G401 (cell line): Measurements from ENCODE around the gene PARP4. TPM values are rescaled to one million over a fixed set of nuclear protein-coding genes. Genes with fewer than 3 reads are reported as not detected.
"Not testable (repeated sequence)": the region's sequence is repeated elsewhere in the genome, so short reads cannot be mapped to it uniquely, and the experiment has no call there.

Source experiments
- DNase-seq: peaks from one replicate; pipeline ENCODE4 v3.0.0-alpha.2; 2015; ENCODE audit warnings: low spot score
- in situ Hi-C: cut with HindIII; loops from 2 replicates; pipeline ENCODE4 v1.10.0; 2016; ENCODE audit warnings: low sequenced_read_pairs, mixed read lengths
- total RNA-seq: library from RNA; depleted of rRNA; stranded (reverse); fragments of >200 nt; shearing (Covaris generic); gene quantifications from 2 replicates; pipeline ENCODE4 v1.2.3, GENCODE V29; 2014; rRNA removed

The PARP4 gene
- total RNA-seq, 1 experiment from 2014 or later: 19.2 TPM

DNA sequence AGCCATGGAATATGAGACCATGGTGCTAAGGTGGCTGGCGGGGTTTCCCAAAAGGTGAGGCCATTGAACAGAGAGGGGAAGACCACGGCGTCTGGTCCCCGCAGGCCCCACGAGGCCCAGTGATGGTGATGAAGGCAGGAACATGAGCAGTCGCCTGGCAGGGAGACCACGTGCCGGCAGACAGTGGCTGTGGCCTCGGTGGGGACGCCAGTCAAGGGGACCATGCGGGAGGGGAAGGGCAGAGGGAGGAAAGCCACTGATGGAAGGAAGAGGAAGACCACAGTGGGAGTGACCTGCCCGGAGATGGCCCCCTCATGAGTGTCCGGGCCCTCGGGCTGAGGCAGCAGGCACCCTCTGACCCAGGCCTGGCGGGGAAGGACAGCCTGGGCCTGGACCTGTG lies 127.6 kb downstream of the PARP4 start:
- DNase-seq, in situ Hi-C loops: not testable (repeated sequence)

DNA sequence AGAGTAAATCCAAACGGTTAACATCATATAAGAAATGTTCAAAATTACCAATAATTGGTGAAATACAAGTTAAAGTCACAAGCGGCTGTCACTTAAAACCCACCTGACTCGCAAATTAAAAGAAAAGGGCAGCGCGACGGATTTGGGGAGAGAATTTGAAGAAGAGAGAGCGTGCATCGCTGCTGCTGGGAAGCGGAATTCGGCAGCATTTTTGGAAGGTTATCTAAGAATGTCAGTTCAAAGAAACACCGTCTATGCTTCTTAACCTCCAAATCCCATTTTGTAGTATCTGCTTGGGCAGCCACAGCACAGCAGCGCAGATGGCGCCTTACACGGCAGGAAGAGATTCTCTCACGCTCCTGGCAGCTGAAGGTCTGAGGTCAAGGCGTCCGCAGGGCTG lies 128.5 kb downstream of the PARP4 start:
- in situ Hi-C loops: not testable (repeated sequence)

DNA sequence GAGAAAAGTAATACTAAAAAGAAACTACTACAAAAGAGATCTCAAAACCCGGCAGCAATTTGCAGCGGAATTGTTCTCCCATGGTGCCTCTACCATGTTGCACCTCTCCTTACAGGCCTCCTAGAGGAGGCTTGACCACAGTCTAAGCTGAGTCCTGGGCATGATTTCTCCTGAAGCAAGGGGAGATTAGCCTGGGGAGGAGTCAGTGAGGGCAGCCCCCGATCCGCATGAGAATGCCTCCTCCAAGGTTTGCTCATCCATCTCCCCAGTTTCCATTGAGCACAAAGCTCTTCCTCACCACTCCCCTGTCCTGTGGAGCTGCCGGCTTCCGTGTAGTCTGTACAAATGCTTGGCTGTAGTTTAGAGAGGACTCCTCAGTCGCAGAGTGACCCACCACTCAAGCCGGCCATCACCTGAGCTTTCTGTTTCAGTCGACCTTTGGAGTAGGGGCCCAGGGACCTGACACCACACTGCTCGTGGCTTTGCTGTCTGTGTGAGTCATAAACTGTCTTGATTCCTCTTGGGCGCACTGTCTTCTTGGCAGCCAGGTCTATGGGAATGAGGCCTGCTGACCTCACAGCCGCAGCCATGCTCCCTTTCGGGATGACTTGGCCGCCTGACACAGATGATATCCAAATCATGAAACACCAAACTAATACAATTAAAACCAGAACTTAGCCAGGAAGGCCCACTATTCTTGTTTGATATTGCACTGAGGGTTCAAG lies 130.9 kb downstream of the PARP4 start:
- in situ Hi-C loops: no loop called here

More for the DNA sequence above, 128.5 kb downstream of the PARP4 start:
- DNase-seq: not testable (repeated sequence)

DNA sequence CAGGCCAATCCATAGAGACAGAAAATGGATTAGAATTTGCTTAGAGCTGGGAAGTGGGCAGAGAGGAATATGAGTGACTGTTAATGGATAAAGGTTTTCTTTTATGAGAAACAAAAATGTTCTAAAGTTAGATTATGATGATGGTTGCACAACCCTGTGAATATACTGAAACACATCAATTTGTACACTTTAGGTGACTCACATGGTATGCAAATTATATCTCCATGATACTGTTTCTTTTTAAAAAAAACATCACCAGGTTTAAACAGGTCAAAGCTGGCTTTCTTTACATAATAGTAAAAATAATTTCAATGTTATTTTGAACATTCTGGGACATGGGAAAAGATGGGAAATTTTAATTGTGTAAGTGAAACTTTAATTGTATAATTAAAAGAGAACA lies 131.7 kb downstream of the PARP4 start:
- in situ Hi-C loops: not testable (repeated sequence)

More for the DNA sequence above, 130.9 kb downstream of the PARP4 start:
- no peak for DNase-seq

DNA sequence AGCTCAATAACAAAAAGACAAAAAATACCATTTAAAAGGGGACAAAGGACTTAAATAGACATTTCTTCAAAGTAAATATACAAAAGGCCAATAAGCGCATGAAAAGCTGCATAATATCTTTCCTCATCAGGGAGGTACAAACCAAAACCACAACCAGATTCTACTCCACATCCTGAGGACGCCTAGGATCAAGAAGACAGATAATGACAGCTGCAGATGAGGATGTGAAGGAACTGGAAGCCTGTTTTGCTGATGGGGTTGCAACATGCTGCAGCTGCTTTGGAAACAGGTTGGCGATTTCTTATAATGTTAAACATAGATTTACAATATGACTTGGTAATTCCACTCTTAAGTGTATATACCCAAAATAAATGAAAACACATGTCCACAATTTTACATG lies 132.4 kb downstream of the PARP4 start:
- in situ Hi-C loops, DNase-seq: not testable (repeated sequence)

More for the DNA sequence above, 131.7 kb downstream of the PARP4 start:
- not testable (repeated sequence) for DNase-seq

DNA sequence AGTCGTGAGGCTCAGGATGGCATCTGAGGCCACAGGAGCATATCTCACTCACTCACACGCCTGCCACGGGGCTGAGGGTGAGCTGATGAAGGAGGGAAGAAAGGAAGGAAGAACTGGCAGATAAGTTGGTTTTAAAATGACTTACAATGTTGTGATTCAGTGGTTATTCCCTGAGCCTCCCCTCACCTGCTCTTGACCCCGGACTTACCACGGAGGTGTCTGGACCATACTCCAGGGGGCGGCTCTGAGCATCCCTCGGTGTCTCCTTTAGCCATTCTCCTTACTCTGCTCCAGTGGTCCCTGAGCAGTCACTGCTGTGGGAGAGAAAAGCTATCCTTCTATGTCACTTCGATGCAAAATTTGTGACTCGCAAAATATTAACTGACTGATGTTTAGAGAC lies 141.3 kb downstream of the PARP4 start:
- DNase-seq, in situ Hi-C loops: not testable (repeated sequence)

Other genes starting within 250 kb of the PARP4 start
- not detected in 2 replicates for gene C1QTNF9, start 203.2 kb downstream of the PARP4 start, total RNA-seq
- gene ATP12A, start 167.6 kb upstream of the PARP4 start, total RNA-seq: not detected in 2 replicates